ENCODE measurements around the gene IMMP2L.
A peak's percentile ranks its signal among the peaks of the same experiment; 100 is the strongest.
"Not testable (repeated sequence)": the region's sequence is repeated elsewhere in the genome, so short reads cannot be mapped to it uniquely, and the experiment has no call there.

IMMP2L gene

GRCh38 chr7:111092406-111093236, 469.7 kb downstream of the IMMP2L start:
- no peak for DNase-seq

- no peak for DNase-seq
Measured at GRCh38 chr7:111091593-111092358, 470.5 kb downstream of the IMMP2L start.

GRCh38 chr7:111090846-111091245, 471.4 kb downstream of the IMMP2L start, which contains the start of gene LRRN3:
TSS of gene LRRN3 (plus strand) at chr7:111091127. CDS start at chr7:111122773, 31,646 bp downstream.
- no peak for DNase-seq

GRCh38 chr7:111089822-111090426, 472.4 kb downstream of the IMMP2L start:
- peak; percentile 40 to 66 for DNase-seq

GRCh38 chr7:111088328-111088727, 474.0 kb downstream of the IMMP2L start:
- DNase-seq, result no peak

GRCh38 chr7:111086532-111086931, 475.8 kb downstream of the IMMP2L start:
- no peak for DNase-seq

- DNase-seq, result no peak
Measured at GRCh38 chr7:111085356-111085755, 476.9 kb downstream of the IMMP2L start.

- DNase-seq, result peak; percentile 70 to 79
Measured at GRCh38 chr7:111083413-111083812, 478.9 kb downstream of the IMMP2L start.

GRCh38 chr7:111082351-111082750, 479.9 kb downstream of the IMMP2L start:
- no peak for DNase-seq

GRCh38 chr7:111081546-111082267, 480.6 kb downstream of the IMMP2L start:
- no peak for DNase-seq

GRCh38 chr7:111080495-111081105, 481.7 kb downstream of the IMMP2L start:
- DNase-seq, result no peak

- DNase-seq, result no peak
Measured at GRCh38 chr7:111077001-111077400, 485.3 kb downstream of the IMMP2L start.

- DNase-seq, result no peak
Measured at GRCh38 chr7:111076205-111076604, 486.1 kb downstream of the IMMP2L start.

- no peak for DNase-seq
Measured at GRCh38 chr7:111075498-111075897, 486.8 kb downstream of the IMMP2L start.

- no peak for DNase-seq
Measured at GRCh38 chr7:111074748-111075146, 487.5 kb downstream of the IMMP2L start.

- DNase-seq, result no peak
Measured at GRCh38 chr7:111074071-111074747, 488.1 kb downstream of the IMMP2L start.

GRCh38 chr7:111072658-111073057, 489.6 kb downstream of the IMMP2L start:
- not testable (repeated sequence) for DNase-seq

GRCh38 chr7:111071556-111071955, 490.7 kb downstream of the IMMP2L start:
- DNase-seq, result no peak

GRCh38 chr7:111068618-111069017, 493.7 kb downstream of the IMMP2L start:
- no peak for DNase-seq

GRCh38 chr7:111067682-111068081, 494.6 kb downstream of the IMMP2L start:
- no peak for DNase-seq

- DNase-seq, result no peak
Measured at GRCh38 chr7:111067251-111067650, 495.0 kb downstream of the IMMP2L start.

- no peak for DNase-seq
Measured at GRCh38 chr7:111063166-111063565, 499.1 kb downstream of the IMMP2L start.

Measured in inflammatory macrophage treated with lipopolysaccharide for 1 hour (primary cell).